Keratinocyte (primary cell): ENCODE results near the gene SAE1. TPM values are rescaled to one million over a fixed set of nuclear protein-coding genes. Genes with fewer than 3 reads are reported as not detected.

Experiments used
- DNase-seq: peaks from one replicate; pipeline ENCODE4 v3.0.0-alpha.2; 2011; ENCODE audit warnings: low read depth, missing footprints, low spot score
- FAIRE-seq: peaks from 2 replicates; lab custom pipeline; 2011; peaks lifted over from hg19 to GRCh38; lab: Jason Lieb, UNC
- H2AFZ ChIP-seq: 2 replicates; pipeline ENCODE4 v1.6.0; 2012; ENCODE audit warnings: low read length, control low read depth, inconsistent platforms; ENCODE audit not compliant: control insufficient read depth
- H3K27ac ChIP-seq: 2 replicates; pipeline ENCODE4 v1.5.1; 2011; ENCODE audit warnings: low read length; ENCODE audit not compliant: control insufficient read depth, insufficient read depth
- H3K27me3 ChIP-seq: 3 replicates; pipeline ENCODE4 v1.6.0; 2011; ENCODE audit warnings: low read length; ENCODE audit not compliant: control insufficient read depth, insufficient read depth; ENCODE audit errors: extremely low read depth
- H3K36me3 ChIP-seq, 2 experiments: 2 replicates in 1 of 2; 3 replicates in 1 of 2; pipeline ENCODE4 v1.5.1; 2011; ENCODE audit warnings: low read length in 2 of 2, mild to moderate bottlenecking in 1 of 2; ENCODE audit not compliant: control insufficient read depth in 2 of 2, insufficient read depth in 2 of 2; ENCODE audit errors: extremely low read depth in 1 of 2
- H3K4me1 ChIP-seq: 3 replicates; pipeline ENCODE4 v1.5.1; 2011; ENCODE audit warnings: low read length; ENCODE audit not compliant: control insufficient read depth, insufficient read depth; ENCODE audit errors: extremely low read depth
- H3K4me2 ChIP-seq: 3 replicates; pipeline ENCODE4 v1.6.0; 2011; ENCODE audit warnings: low read depth, low read length; ENCODE audit not compliant: control insufficient read depth, insufficient read depth; ENCODE audit errors: extremely low read depth
- H3K4me3 ChIP-seq, 3 experiments: fragments of 200-600 bp in 1 of 3; sonication (generic) in 1 of 3; 2 replicates in 2 of 3; 3 replicates in 1 of 3; pipeline ENCODE4 v1.5.1; 2011 to 2016; ENCODE audit warnings: low read length in 3 of 3, mild to moderate bottlenecking in 3 of 3, control low read depth in 2 of 3, inconsistent platforms in 1 of 3, low read depth in 1 of 3, mixed read lengths in 1 of 3, mixed run types in 1 of 3, moderate library complexity in 1 of 3; ENCODE audit not compliant: control insufficient read depth in 2 of 3, insufficient read depth in 2 of 3; ENCODE audit errors: extremely low read depth in 1 of 3
- H3K79me2 ChIP-seq: 2 replicates; pipeline ENCODE4 v1.6.0; 2012; ENCODE audit warnings: low read length; ENCODE audit not compliant: control insufficient read depth, insufficient read depth
- H3K9ac ChIP-seq: 3 replicates; pipeline ENCODE4 v1.6.0; 2011; ENCODE audit warnings: low read length; ENCODE audit not compliant: control insufficient read depth, insufficient read depth; ENCODE audit errors: extremely low read depth
- H3K9me1 ChIP-seq: 3 replicates; pipeline ENCODE4 v1.6.0; 2011; ENCODE audit warnings: low read length; ENCODE audit not compliant: control insufficient read depth, insufficient read depth; ENCODE audit errors: extremely low read depth
- H3K9me3 ChIP-seq: 2 replicates; pipeline ENCODE4 v1.5.1; 2012; ENCODE audit warnings: low read depth, low read length; ENCODE audit not compliant: control insufficient read depth
- H4K20me1 ChIP-seq: 3 replicates; pipeline ENCODE4 v1.6.0; 2011; ENCODE audit warnings: low read length; ENCODE audit not compliant: control insufficient read depth, insufficient read depth; ENCODE audit errors: extremely low read depth
- EZH2 ChIP-seq: IDR thresholded peaks from one replicate; pipeline ENCODE4 v1.6.1; 2012; ENCODE audit warnings: inconsistent platforms, mild to moderate bottlenecking, low read length, moderate library complexity
- dilution Hi-C: fragments of 300-500 bp; cut with MboI; formaldehyde crosslinking; loops from one replicate; pipeline ENCODE4 v1.7.0; 2020; ENCODE audit warnings: low sequenced_read_pairs; ENCODE audit not compliant: extremely low pct_ligation_motif_present
- polyA plus RNA-seq, 5 experiments: library from polyadenylated mRNA; depleted of rRNA in 3 of 5; stranded (reverse) in 3 of 5; stranded (forward) in 1 of 5; unstranded in 1 of 5; fragments of >200 nt; gene quantifications; 1 replicate in 1 of 5; 2 replicates in 3 of 5; 3 replicates in 1 of 5; pipeline versions ENCODE4 v1.2.1 to v1.2.3, GENCODE V29; 2011 to 2012; ENCODE audit warnings: missing spikeins in 2 of 5, low read depth in 1 of 5, low replicate concordance in 1 of 5
- TF ChIP-seq, protein P1 (sequence below), 3 experiments: IDR thresholded peaks in 1 of 3; conservative IDR thresholded peaks in 1 of 3; optimal IDR thresholded peaks in 1 of 3; 2 replicates in 2 of 3; 3 replicates in 1 of 3; pipeline versions ENCODE3 to v1.5.1; 2011; ENCODE audit warnings: low read length in 3 of 3, mild to moderate bottlenecking in 3 of 3, moderate library complexity in 2 of 3, control low read depth in 1 of 3, inconsistent platforms in 1 of 3; ENCODE audit not compliant: insufficient read depth in 2 of 3; ENCODE audit errors: extremely low read depth in 1 of 3

Gene SAE1
- polyA plus RNA-seq, 1 donor (not counting 4 experiments of a cell fraction or from before 2014, with no cell fraction given): 102 TPM

DNA sequence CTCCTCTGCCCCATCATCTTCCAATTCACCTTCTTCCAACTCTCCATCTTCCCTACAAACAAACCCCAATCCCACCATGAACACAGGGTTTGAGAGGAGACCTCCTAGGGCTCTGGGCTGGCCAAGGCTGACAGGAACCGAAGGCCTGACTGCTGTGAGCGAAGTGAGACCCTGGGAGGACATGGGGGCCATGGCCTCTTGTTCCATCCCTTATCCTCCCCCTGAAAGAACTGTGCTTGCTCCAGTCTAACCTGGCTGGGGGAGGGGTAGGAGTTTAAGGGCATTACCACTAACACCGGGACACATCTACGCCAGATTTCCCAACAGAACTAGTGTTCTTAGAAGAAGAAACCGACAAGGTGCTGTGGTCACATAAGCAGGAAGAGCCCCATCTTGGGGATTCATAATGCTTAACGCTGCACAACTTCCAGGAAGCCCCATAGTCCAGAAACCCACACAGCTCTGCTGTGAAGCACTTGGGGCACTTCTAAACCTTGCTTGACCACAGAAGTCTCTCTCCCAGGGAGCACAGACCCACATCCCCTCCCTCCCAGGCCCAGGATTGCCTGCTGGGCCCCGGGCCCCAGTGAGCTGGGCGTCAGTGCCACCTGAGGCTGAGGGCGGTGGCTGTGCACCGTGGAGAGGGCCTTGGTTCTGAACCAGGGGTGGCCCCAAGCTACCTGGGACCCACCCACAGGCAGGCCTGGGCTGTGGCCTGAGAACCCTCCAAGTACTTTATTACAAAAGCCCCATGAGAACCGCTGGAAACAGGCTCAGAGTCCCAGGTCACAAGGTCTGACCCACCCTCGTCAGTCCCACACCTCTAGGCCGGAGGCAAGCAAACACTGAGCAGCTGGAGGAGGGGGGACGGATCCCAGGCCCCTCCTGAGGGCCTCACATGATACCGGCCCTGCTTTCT is 35.8 kb upstream of the SAE1 start:
- dilution Hi-C loops: no loop called here
- Histone ChIP-seq H3K9ac (peak overlapping the region; percentile 8), H2AFZ (no peak overlapping the region), H4K20me1 (no peaks in the 10 kb centered on the region), H3K4me3 (no peak overlapping the region), H3K36me3 (peaks cover 9 to 36% of the 10 kb centered on the region in 2 experiments), H3K4me1 (peaks cover 15% of the 10 kb centered on the region), H3K27ac (peak overlapping the region; percentile 68), H3K27me3 (no peaks in the 10 kb centered on the region), H3K9me1 (peaks cover 4% of the 10 kb centered on the region), H3K9me3 (no peaks in the 10 kb centered on the region), H3K4me2 (no peak overlapping the region), H3K79me2 (peaks cover 60% of the 10 kb centered on the region)
- no peak for TF ChIP-seq EZH2
- TF ChIP-seq, protein P1, sequence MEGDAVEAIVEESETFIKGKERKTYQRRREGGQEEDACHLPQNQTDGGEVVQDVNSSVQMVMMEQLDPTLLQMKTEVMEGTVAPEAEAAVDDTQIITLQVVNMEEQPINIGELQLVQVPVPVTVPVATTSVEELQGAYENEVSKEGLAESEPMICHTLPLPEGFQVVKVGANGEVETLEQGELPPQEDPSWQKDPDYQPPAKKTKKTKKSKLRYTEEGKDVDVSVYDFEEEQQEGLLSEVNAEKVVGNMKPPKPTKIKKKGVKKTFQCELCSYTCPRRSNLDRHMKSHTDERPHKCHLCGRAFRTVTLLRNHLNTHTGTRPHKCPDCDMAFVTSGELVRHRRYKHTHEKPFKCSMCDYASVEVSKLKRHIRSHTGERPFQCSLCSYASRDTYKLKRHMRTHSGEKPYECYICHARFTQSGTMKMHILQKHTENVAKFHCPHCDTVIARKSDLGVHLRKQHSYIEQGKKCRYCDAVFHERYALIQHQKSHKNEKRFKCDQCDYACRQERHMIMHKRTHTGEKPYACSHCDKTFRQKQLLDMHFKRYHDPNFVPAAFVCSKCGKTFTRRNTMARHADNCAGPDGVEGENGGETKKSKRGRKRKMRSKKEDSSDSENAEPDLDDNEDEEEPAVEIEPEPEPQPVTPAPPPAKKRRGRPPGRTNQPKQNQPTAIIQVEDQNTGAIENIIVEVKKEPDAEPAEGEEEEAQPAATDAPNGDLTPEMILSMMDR (optimal IDR thresholded peaks at IDR 0.05 in 1 of 3, IDR thresholded peaks at IDR 0.05 in 1 of 3, conservative IDR thresholded peaks at IDR 0.05 in 1 of 3; ENCODE audit: extremely low read depth in 1 of 3, insufficient read depth in 2 of 3, low read length in 3 of 3): no peak
- DNase-seq (no peak), FAIRE-seq (no peak)

GRCh38 chr19:47095476-47096099 is 35.0 kb upstream of the SAE1 start:
- no peak overlapping the region for H3K4me3 ChIP-seq
- peak overlapping the region; percentile 64 for H3K4me2 ChIP-seq
- H3K9me1 ChIP-seq: peaks cover 4% of the 10 kb centered on the region
- DNase-seq (no peak), FAIRE-seq (no peak)
- TF ChIP-seq, protein P1 (optimal IDR thresholded peaks at IDR 0.05 in 1 of 3, IDR thresholded peaks at IDR 0.05 in 1 of 3, conservative IDR thresholded peaks at IDR 0.05 in 1 of 3; ENCODE audit: extremely low read depth in 1 of 3, insufficient read depth in 2 of 3, low read length in 3 of 3): no peak
- no peak for TF ChIP-seq EZH2
- peak overlapping the region; percentile 68 for H3K27ac ChIP-seq
- H4K20me1 ChIP-seq: no peaks in the 10 kb centered on the region
- no peak overlapping the region for H2AFZ ChIP-seq
- H3K27me3 ChIP-seq: no peaks in the 10 kb centered on the region
- H3K9ac ChIP-seq: peak overlapping the region; percentile 44
- H3K36me3 ChIP-seq: peaks cover 12 to 36% of the 10 kb centered on the region in 2 experiments
- H3K4me1 ChIP-seq: peaks cover 15% of the 10 kb centered on the region
- H3K79me2 ChIP-seq: peaks cover 67% of the 10 kb centered on the region
- H3K9me3 ChIP-seq: no peaks in the 10 kb centered on the region
- dilution Hi-C loops: no loop called here
